A549 (cell line): ENCODE data around the gene PHLPP2. TPM values are rescaled to one million over a fixed set of nuclear protein-coding genes. Genes with fewer than 3 reads are reported as not detected.
"Not testable (repeated sequence)": the region's sequence is repeated elsewhere in the genome, so short reads cannot be mapped to it uniquely, and the experiment has no call there.

Experiments used
- ATAC-seq, 2 experiments: fragments of 200-7000 bp in 1 of 2; fragments of >200 bp in 1 of 2; cut with Nextera tagmentation in 1 of 2; cut with Tn5 transposase in 1 of 2; 3 replicates each; pipeline versions ENCODE4 v1.8.0 to v1.9.1; 2018 to 2020; ENCODE audit warnings: mild to moderate bottlenecking in 1 of 2, moderate library complexity in 1 of 2
- CTCF ChIA-PET: fragments of 300-600 bp; sonication (Branson Sonifier 250); formaldehyde crosslinking; extraction: SDS; loops from one replicate; lab custom pipeline; 2021; ENCODE audit warnings: antibody characterized with exemption, inconsistent platforms; lab: Yijun Ruan, JAX
- POLR2A ChIA-PET: fragments of 350-600 bp; formaldehyde crosslinking; extraction: SDS; loops from one replicate; lab custom pipeline; 2021; ENCODE audit warnings: antibody characterized with exemption, inconsistent platforms; lab: Yijun Ruan, JAX
- DNase-seq, 2 experiments: peaks; one replicate each; pipeline versions ENCODE4 v3.0.0 to v3.0.0-alpha.2; 2011 to 2016; ENCODE audit warnings: low read depth in 1 of 2, low spot score in 1 of 2
- FAIRE-seq: peaks from 2 replicates; lab custom pipeline; 2011; peaks lifted over from hg19 to GRCh38; lab: Jason Lieb, UNC
- H3K27ac ChIP-seq, 2 experiments: fragments of >200 bp; sonication (Bioruptor Twin); formaldehyde crosslinking; 3 replicates each; pipeline ENCODE4 v1.5.1; 2016 to 2017
- H3K4me1 ChIP-seq: fragments of >200 bp; sonication (Bioruptor Twin); formaldehyde crosslinking; 3 replicates; pipeline ENCODE4 v1.6.1; 2016
- H3K4me2 ChIP-seq: fragments of >200 bp; sonication (Bioruptor Twin); formaldehyde crosslinking; 3 replicates; pipeline ENCODE4 v1.6.1; 2016
- H3K4me3 ChIP-seq: fragments of >200 bp; sonication (Bioruptor Twin); formaldehyde crosslinking; 3 replicates; pipeline ENCODE4 v1.5.1; 2016
- H3K9me3 ChIP-seq: fragments of >200 bp; sonication (Bioruptor Twin); formaldehyde crosslinking; 3 replicates; pipeline ENCODE4 v1.6.1; 2016
- CHD2 ChIP-seq: fragments of 150-350 bp; IDR thresholded peaks from 2 replicates; pipeline ENCODE4 v1.6.1; 2014; ENCODE audit warnings: low read length; ENCODE audit not compliant: partially characterized antibody
- CTCF ChIP-seq: fragments of >200 bp; sonication (Bioruptor Twin); formaldehyde crosslinking; IDR thresholded peaks from 3 replicates; pipeline ENCODE4 v1.5.1; 2016
- EHF ChIP-seq: fragments of 250-450 bp; sonication (Bioruptor Pico); IDR thresholded peaks from 2 replicates; pipeline ENCODE4 v1.5.0; 2020; ENCODE audit warnings: mild to moderate bottlenecking
- FOSB ChIP-seq: fragments of 250-450 bp; sonication (Bioruptor Pico); IDR thresholded peaks from 2 replicates; pipeline ENCODE4 v1.5.0; 2020; ENCODE audit warnings: mild to moderate bottlenecking, moderate library complexity
- MAFK ChIP-seq: fragments of 450-650 bp; IDR thresholded peaks from 2 replicates; pipeline ENCODE4 v1.6.1; 2014; ENCODE audit not compliant: partially characterized antibody
- RAD21 ChIP-seq, 2 experiments: fragments of >200 bp in 1 of 2; sonication (Bioruptor Twin) in 1 of 2; formaldehyde crosslinking in 1 of 2; IDR thresholded peaks in 1 of 2; conservative IDR thresholded peaks in 1 of 2; 2 replicates in 1 of 2; 3 replicates in 1 of 2; pipeline ENCODE4 v1.6.1; 2012 to 2018; ENCODE audit warnings: inconsistent platforms in 1 of 2
- RFX5 ChIP-seq: fragments of 450-650 bp; IDR thresholded peaks from 2 replicates; pipeline ENCODE4 v1.7.1; 2014; ENCODE audit warnings: antibody characterized with exemption, mild to moderate bottlenecking, moderate library complexity
- SMC3 ChIP-seq: fragments of >200 bp; sonication (Bioruptor Twin); formaldehyde crosslinking; IDR thresholded peaks from 3 replicates; pipeline ENCODE4 v1.6.1; 2018; ENCODE audit warnings: inconsistent platforms
- WGBS: methylation state at CpG from one replicate; pipeline ENCODE4 v1.1.6; 2017; ENCODE audit errors: missing lambda C conversion rate; 5-methylcytosine and 5-hydroxymethylcytosine counted together
- polyA plus RNA-seq, 4 experiments: library from polyadenylated mRNA; depleted of rRNA in 3 of 4; stranded (reverse); fragments of >200 nt; fragmentation: RNase III in 1 of 4; extraction: RNeasy Plus Mini Kit Qiagen cat#74134 plus additional on column Dnase treatment in 1 of 4; gene quantifications; 2 replicates in 3 of 4; 3 replicates in 1 of 4; pipeline ENCODE4 v1.2.3, GENCODE V29; 2011 to 2017

Gene PHLPP2
- polyA plus RNA-seq, 2 of the 4 experiments (the other 2 are of a cell fraction): 7.9 to 11.3 TPM

- H3K9me3 ChIP-seq, H3K4me3 ChIP-seq, FAIRE-seq, H3K4me2 ChIP-seq, H3K4me1 ChIP-seq, ATAC-seq, H3K27ac ChIP-seq, DNase-seq, POLR2A ChIA-PET: not testable (repeated sequence)
- CTCF ChIA-PET: interaction anchor here (0.7 to 2.6 kb wide), 6 partner anchors 50 to 1355 kb away, joined by 3 to 13 read pairs (median 4); no protein-coding TSS in a partner anchor
- 64% methylated on average over 8 of the region's 8 CpGs for WGBS
These were observed 109.5 kb downstream of the PHLPP2 start for GRCh38 chr16:71614956-71615355.

- DNase-seq (peak; percentile 76 to 84), ATAC-seq (peak; percentile 97), FAIRE-seq (no peak)
- H3K9me3 ChIP-seq: no peaks in the 10 kb centered on the region
- H3K4me1 ChIP-seq: peaks cover 9% of the 10 kb centered on the region; the same call in 2 of the 3 replicates
- CTCF ChIA-PET: interaction anchor here (0.6 to 7.1 kb wide), 58 partner anchors 9 to 1767 kb away, joined by 3 to 91 read pairs (median 5); partner anchors contain the start of genes CHST4, TAT and ZNF23
- peak overlapping the region; percentile 3; the same call in 1 of the 3 replicates for H3K4me3 ChIP-seq
- WGBS: 9% methylated on average over 19 of the region's 19 CpGs
- TF ChIP-seq RAD21 (conservative IDR thresholded peaks at IDR 0.05 in 1 of 2, IDR thresholded peaks at IDR 0.05 in 1 of 2) (peak; percentile 91 to 95), SMC3 (peak; percentile 92), CTCF (peak; percentile 94), FOSB (no peak)
- POLR2A ChIA-PET: interaction anchor here (0.6 to 1.9 kb wide), 3 partner anchors 46 to 245 kb away, joined by 4 to 22 read pairs (median 6); no protein-coding TSS in a partner anchor
- H3K27ac ChIP-seq: no peak overlapping the region; a peak in 1 of 6 replicates
- peak overlapping the region; percentile 72 for H3K4me2 ChIP-seq
These were observed 113.3 kb downstream of the PHLPP2 start for GRCh38 chr16:71610936-71611871.

- peaks cover 9% of the 10 kb centered on the region; the same call in 2 of the 3 replicates for H3K4me1 ChIP-seq
- DNase-seq (no peak), ATAC-seq (no peak), FAIRE-seq (no peak)
- H3K9me3 ChIP-seq: no peaks in the 10 kb centered on the region
- no peak overlapping the region for H3K4me3 ChIP-seq
- ChIA-PET POLR2A (interaction anchor here (0.9 to 1.9 kb wide), 2 partner anchors 46 to 198 kb away, joined by 4 to 22 read pairs; no protein-coding TSS in a partner anchor), CTCF (interaction anchor here (0.6 to 7.1 kb wide), 54 partner anchors 8 to 853 kb away, joined by 3 to 91 read pairs (median 5); partner anchors contain the start of genes CHST4, TAT and ZNF23)
- H3K27ac ChIP-seq: no peak overlapping the region; a peak in 1 of 6 replicates
- no peak for TF ChIP-seq RFX5
- TF ChIP-seq FOSB: no peak
- no peak for TF ChIP-seq CTCF
- no peak for TF ChIP-seq CHD2
- 56% methylated on average over 4 of the region's 4 CpGs for WGBS
- H3K4me2 ChIP-seq: peak overlapping the region; percentile 72
These were observed 114.1 kb downstream of the PHLPP2 start for GRCh38 chr16:71610447-71610846.

GRCh38 chr16:71609066-71609465 lies 115.4 kb downstream of the PHLPP2 start:
- ChIA-PET CTCF (interaction anchor here (0.7 to 7.1 kb wide), 11 partner anchors 9 to 1065 kb away, joined by 3 to 91 read pairs (median 9); no protein-coding TSS in a partner anchor), POLR2A (interaction anchor here (1.3 kb wide), 1 partner anchor 44 kb away, joined by 8 read pairs; no protein-coding TSS in a partner anchor)
- no peak for ATAC-seq
- Histone ChIP-seq H3K4me2 (no peak overlapping the region), H3K9me3 (no peaks in the 10 kb centered on the region), H3K4me3 (no peak overlapping the region), H3K27ac (no peak overlapping the region), H3K4me1 (peaks cover 9% of the 10 kb centered on the region; the same call in 2 of the 3 replicates)
- DNase-seq: no peak
- FAIRE-seq: no peak
- WGBS: 52% methylated on average over 2 of the region's 2 CpGs
- TF ChIP-seq FOSB: no peak
- TF ChIP-seq MAFK: no peak
- TF ChIP-seq EHF (CRISPR knock-in tag): no peak
